Heart left ventricle (tissue), 16 donors: Measurements from ENCODE around the gene RBP7. TPM values are rescaled to one million over a fixed set of nuclear protein-coding genes. Genes with fewer than 3 reads are reported as not detected.

ENCODE experiments used
- ATAC-seq, 4 donors: fragments of 200-7000 bp; cut with Tn5 transposase; one replicate each; pipeline ENCODE4 v1.9.1; 2020 to 2022; ENCODE audit warnings: moderate library complexity in 4 of 4, mild to moderate bottlenecking in 3 of 4, moderate number of reproducible peaks in 1 of 4
- DNase-seq, 5 donors: peaks; one replicate each; pipeline ENCODE4 v3.0.0-alpha.2; 2020
- H3K27ac ChIP-seq, 12 donors: fragments of 200-600 bp; sonication (generic) in 4 of 12; one replicate each; pipeline versions ENCODE4 v1.5.0 to v1.8.0; 2016 to 2022; ENCODE audit warnings: mild to moderate bottlenecking in 2 of 12
- H3K27me3 ChIP-seq, 9 donors: fragments of 200-600 bp; sonication (generic) in 2 of 9; one replicate each; pipeline versions ENCODE4 v1.5.1 to v1.8.0; 2016 to 2022; ENCODE audit warnings: mild to moderate bottlenecking in 3 of 9
- H3K36me3 ChIP-seq, 9 donors: fragments of 200-600 bp; sonication (generic) in 2 of 9; one replicate each; pipeline versions ENCODE4 v1.5.0 to v1.8.0; 2018 to 2022; ENCODE audit warnings: mild to moderate bottlenecking in 2 of 9
- H3K4me1 ChIP-seq, 12 donors: fragments of 200-600 bp; sonication (generic) in 4 of 12; one replicate each; pipeline versions ENCODE4 v1.5.0 to v1.8.0; 2016 to 2022; ENCODE audit warnings: mild to moderate bottlenecking in 3 of 12
- H3K4me3 ChIP-seq, 12 donors: fragments of 200-600 bp; sonication (generic) in 4 of 12; one replicate each; pipeline versions ENCODE4 v1.5.0 to v1.8.0; 2017 to 2022; ENCODE audit warnings: mild to moderate bottlenecking in 9 of 12, moderate library complexity in 4 of 12
- H3K9me3 ChIP-seq, 12 donors: fragments of 200-600 bp; sonication (generic) in 4 of 12; one replicate each; pipeline versions ENCODE4 v1.5.0 to v1.8.0; 2016 to 2022; ENCODE audit warnings: mild to moderate bottlenecking in 1 of 12
- POLR2A ChIP-seq, 2 donors: fragments of 450-650 bp; IDR thresholded peaks; one replicate each; pipeline ENCODE4 v1.6.1; 2017; ENCODE audit warnings: antibody characterized with exemption in 2 of 2, mild to moderate bottlenecking in 2 of 2, moderate library complexity in 2 of 2
- WGBS, 4 donors: extraction: QIAGEN DNeasy Blood & Tissue Kit in 2 of 4; methylation state at CpG; one replicate each; pipeline versions ENCODE4 v1.1.5 to v1.1.7; 2013 to 2018; 5-methylcytosine and 5-hydroxymethylcytosine counted together
- intact Hi-C, 10 donors: fragments of 100-400 bp; cut with DNase I; formaldehyde crosslinking; loops; one replicate each; pipeline versions ENCODE4 v1.11.1 to v1.14.2; 2022
- polyA plus RNA-seq, 2 donors: library from polyadenylated mRNA; stranded (reverse); fragments of 200-250 nt; gene quantifications; one replicate each; pipeline ENCODE4 v1.2.3, GENCODE V29; 2013
- total RNA-seq, 9 donors: library from RNA; depleted of rRNA in 2 of 9; stranded (reverse); fragments of >200 nt in 2 of 9; fragmentation: NEBNext Ultra II Directional in 3 of 9; extraction: Animal tissue kit (Norgen Biotek cat#: 25700) in 3 of 9; gene quantifications; one replicate each; pipeline versions ENCODE4 v1.1.0 to v1.2.4, GENCODE V29; 2016 to 2023
- TF ChIP-seq, protein P1 (sequence below), 12 donors: fragments of 200-600 bp; sonication (generic) in 4 of 12; IDR thresholded peaks; one replicate each; pipeline versions ENCODE4 v1.5.0 to v1.8.0; 2018 to 2022; ENCODE audit warnings: antibody characterized with exemption in 12 of 12, mild to moderate bottlenecking in 5 of 12
- donor health status: ischemic (EF 13 %, LVEDD 7.1; RV severe dilation, severe dysfunction).
- donor health status: healthy with polysubstance abuse.
- donor health status: DM: no; HTN: yes; CAD: no.
- donor health status: DM: no; HTN: no; CAD: no.
- donor health status: ischemic (EF 25% LVEDD 6.9; RV normal size, moderate dysfunction).
- donor health status: ischemic (EF 25% LVEDD 5.7; RV mildly dilated, moderate dysfunction).
- donor health status: healthy.
- donor health status: DM: yes; HTN: yes; CAD: no.
- donor health status: ischemic (EF 35%, LVEDD 5.7; RV mildly dilated, moderate dysfunction).
- donor health status: nonischemic (EF 11% LVEDD 7.7; RV severe dilation, severe dysfunction).
- donor health status: DM: yes; HTN: yes; CAD: no.
- donor health status: PGD.
- donor health status: ischemic (EF 29% LVEDD 5.4; RV normal size, mild dysfunction).
- donor health status: nonischemic (EF 23%, LVEDD 6.1; RV moderate dilation, normal function).

The RBP7 gene
- total and polyA plus RNA-seq, 11 donors: 21.4 to 97.5 (median 34.0) TPM

DNA sequence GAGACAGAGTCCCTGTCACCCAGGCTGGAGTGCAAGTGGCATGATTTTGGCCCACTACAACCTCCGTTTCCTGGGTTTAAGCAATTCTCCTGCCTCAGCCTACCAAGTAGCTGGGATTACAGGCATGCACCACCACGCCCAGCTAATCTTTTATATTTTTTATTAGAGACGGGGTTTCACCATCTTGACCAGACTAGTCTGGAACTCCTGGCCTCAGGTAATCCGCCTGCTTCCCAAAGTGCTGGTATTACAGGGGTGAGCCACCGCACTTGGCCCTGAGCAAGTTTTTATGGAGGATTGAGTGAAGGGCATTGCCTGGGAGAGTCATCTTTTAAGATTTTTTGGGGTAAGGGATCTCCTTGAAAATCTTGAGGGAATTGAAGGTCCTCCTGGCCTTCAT lies 64.2 kb downstream of the RBP7 start:
- Histone ChIP-seq H3K27me3 (no peaks in the 10 kb centered on the region), H3K4me1 (peaks cover 5 to 62% (median 41%) of the 10 kb centered on the region in 12 donors), H3K36me3 (no peaks in the 10 kb centered on the region), H3K4me3 (no peak overlapping the region), H3K27ac (no peak overlapping the region), H3K9me3 (no peaks in the 10 kb centered on the region)
- 88 to 96% (median 92%) methylated on average over 5 of the region's 5 CpGs for WGBS, 4 donors
- intact Hi-C loops: no loop called here
- ATAC-seq (no peak), DNase-seq (no peak)
- no peak for TF ChIP-seq POLR2A (IDR thresholded peaks at IDR 0.05)
- TF ChIP-seq, protein P1, sequence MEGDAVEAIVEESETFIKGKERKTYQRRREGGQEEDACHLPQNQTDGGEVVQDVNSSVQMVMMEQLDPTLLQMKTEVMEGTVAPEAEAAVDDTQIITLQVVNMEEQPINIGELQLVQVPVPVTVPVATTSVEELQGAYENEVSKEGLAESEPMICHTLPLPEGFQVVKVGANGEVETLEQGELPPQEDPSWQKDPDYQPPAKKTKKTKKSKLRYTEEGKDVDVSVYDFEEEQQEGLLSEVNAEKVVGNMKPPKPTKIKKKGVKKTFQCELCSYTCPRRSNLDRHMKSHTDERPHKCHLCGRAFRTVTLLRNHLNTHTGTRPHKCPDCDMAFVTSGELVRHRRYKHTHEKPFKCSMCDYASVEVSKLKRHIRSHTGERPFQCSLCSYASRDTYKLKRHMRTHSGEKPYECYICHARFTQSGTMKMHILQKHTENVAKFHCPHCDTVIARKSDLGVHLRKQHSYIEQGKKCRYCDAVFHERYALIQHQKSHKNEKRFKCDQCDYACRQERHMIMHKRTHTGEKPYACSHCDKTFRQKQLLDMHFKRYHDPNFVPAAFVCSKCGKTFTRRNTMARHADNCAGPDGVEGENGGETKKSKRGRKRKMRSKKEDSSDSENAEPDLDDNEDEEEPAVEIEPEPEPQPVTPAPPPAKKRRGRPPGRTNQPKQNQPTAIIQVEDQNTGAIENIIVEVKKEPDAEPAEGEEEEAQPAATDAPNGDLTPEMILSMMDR (IDR thresholded peaks at IDR 0.05): no peak

DNA sequence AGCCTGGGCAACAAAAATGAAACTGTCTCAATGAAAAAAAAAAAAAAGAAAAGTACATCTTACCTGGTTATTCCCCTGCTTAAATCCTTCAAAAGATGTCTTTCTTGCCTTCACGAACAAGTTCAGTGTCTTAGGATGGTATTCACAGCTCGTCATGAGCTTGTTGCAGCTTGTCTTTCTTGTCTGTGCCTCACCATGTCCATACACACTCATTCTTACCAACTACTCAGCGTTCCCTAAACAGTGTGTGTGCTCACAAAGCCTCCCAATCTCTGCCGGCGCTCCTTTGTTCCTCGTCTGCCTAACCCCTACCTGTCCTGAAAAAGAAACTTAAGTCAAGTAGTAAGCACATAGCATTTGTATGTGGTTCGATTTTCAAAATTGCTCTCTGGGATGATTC lies 66.8 kb downstream of the RBP7 start:
- no peak for ATAC-seq
- Histone ChIP-seq H3K9me3 (no peaks in the 10 kb centered on the region), H3K4me3 (no peak overlapping the region), H3K27me3 (no peaks in the 10 kb centered on the region), H3K4me1 (peaks cover 6 to 65% (median 45%) of the 10 kb centered on the region in 12 donors), H3K36me3 (no peaks in the 10 kb centered on the region), H3K27ac (peak overlapping the region in 3 of 12 donors; percentile 4 to 25 (median 8))
- intact Hi-C loops: no loop called here
- 67 to 79% (median 72%) methylated on average over 7 of the region's 7 CpGs for WGBS, 4 donors
- TF ChIP-seq, protein P1 (IDR thresholded peaks at IDR 0.05): no peak
- TF ChIP-seq POLR2A (IDR thresholded peaks at IDR 0.05): no peak
- DNase-seq: no peak

DNA sequence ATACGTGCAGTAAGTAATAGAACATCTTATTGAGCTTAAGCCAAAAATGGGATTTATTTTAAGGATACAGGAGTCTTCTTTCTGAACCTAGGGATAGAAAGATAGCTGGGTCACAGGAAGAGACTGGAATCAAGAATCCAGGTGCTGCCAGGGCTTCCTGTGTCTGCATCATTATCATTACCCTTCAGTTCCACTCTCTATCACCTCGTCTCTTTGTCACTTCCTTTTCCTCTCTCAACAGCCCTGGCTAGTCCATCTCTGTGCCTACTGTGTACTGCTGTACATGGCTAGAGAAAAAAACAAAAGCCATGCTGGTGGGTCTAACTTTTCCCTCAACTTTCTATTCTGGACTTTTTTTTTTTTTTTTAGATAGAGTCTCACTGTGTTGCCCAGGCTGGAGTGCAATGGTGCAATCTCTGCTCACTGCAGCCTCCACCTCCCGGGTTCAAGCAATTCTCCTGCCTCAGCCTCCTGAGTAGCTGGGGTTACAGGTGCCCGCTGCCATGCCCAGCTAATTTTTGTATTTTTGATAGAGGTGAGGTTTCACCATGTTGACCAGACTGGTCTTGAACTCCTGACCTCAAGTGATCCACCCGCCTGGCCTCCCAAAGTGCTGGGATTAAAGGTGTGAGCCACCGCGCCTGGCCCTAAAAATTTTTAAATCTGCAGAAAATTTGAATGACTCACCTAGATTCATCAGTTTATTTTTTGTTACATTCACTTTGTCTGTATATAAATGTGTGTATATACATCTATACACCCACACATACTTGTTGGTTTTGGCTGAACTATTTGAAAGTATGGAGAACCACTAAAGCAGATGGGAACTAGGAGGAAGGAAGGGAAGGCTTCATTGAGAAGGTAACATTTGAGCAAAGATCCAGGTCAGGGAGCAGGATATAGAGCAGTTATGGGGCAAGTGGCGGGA lies 67.7 kb downstream of the RBP7 start:
- no peak overlapping the region for H3K4me3 ChIP-seq
- ATAC-seq (peak in 1 of 4 donors; percentile 22), DNase-seq (no peak)
- WGBS, 4 donors: 77 to 79% (median 79%) methylated on average over 8 of the region's 8 CpGs
- H3K36me3 ChIP-seq: no peaks in the 10 kb centered on the region
- peaks cover 6 to 65% (median 41%) of the 10 kb centered on the region in 12 donors for H3K4me1 ChIP-seq
- H3K27ac ChIP-seq: peak overlapping the region in 10 of 12 donors; percentile 0 to 93 (median 56)
- H3K9me3 ChIP-seq: no peaks in the 10 kb centered on the region
- intact Hi-C loops: loop anchor here in 1 of 10 donors (5.0 kb wide), 1 partner anchor 43 kb away; no protein-coding TSS in a partner anchor
- TF ChIP-seq POLR2A (IDR thresholded peaks at IDR 0.05): no peak
- TF ChIP-seq, protein P1 (IDR thresholded peaks at IDR 0.05): no peak
- H3K27me3 ChIP-seq: no peaks in the 10 kb centered on the region

DNA sequence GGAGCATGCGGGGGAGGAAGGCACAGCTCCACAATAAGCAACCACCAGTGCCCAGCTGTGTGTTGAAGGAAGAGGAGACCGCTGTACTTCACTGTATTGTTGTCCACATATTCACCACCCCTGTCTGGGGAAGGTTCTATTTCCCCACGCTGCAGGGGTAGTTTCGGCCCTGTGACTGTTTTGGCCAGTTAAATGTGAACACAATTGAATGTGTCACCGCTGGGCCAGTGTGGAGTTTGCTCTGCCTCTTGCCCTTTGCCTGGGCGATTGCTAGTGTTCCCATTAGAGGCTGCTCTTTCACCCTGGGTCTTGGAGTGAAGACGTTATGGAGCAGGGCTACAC lies 68.3 kb downstream of the RBP7 start:
- H3K4me1 ChIP-seq: peaks cover 6 to 65% (median 38%) of the 10 kb centered on the region in 12 donors
- peak in 3 of 4 donors; percentile 45 to 61 (median 58) for ATAC-seq
- 33 to 46% (median 40%) methylated on average over 7 of the region's 7 CpGs for WGBS, 4 donors

More for the DNA sequence above, 68.3 kb downstream of the RBP7 start:
- TF ChIP-seq, protein P1 (IDR thresholded peaks at IDR 0.05): peak in 1 of 12 donors; percentile 8
- TF ChIP-seq POLR2A (IDR thresholded peaks at IDR 0.05): no peak
- Histone ChIP-seq H3K36me3 (no peaks in the 10 kb centered on the region), H3K4me3 (no peak overlapping the region), H3K27me3 (no peaks in the 10 kb centered on the region), H3K27ac (peak overlapping the region in 10 of 12 donors; percentile 0 to 93 (median 56)), H3K9me3 (no peaks in the 10 kb centered on the region)
- DNase-seq: peak in 3 of 5 donors; percentile 16 to 50 (median 35)
- intact Hi-C loops: loop anchor here in 1 of 10 donors (5.0 kb wide), 1 partner anchor 42 kb away; no protein-coding TSS in a partner anchor
